Esophagus mucosa (tissue), 1 donor: ENCODE measurements around the gene PHYHIPL. TPM values are rescaled to one million over a fixed set of nuclear protein-coding genes. Genes with fewer than 3 reads are reported as not detected.

Source experiments
- ATAC-seq: fragments of 200-7000 bp; cut with Tn5 transposase; one replicate; pipeline ENCODE4 v1.9.1; 2020
- total RNA-seq: library from RNA; stranded (reverse); gene quantifications from one replicate; pipeline ENCODE4 v1.2.4, GENCODE V29; 2023
- donor health status: DM: yes; HTN: yes; CAD: no.

PHYHIPL gene
- not detected for total RNA-seq

GRCh38 chr10:59176241-59177030 is at the start of gene PHYHIPL:
Gene PHYHIPL, plus strand, starts transcription at chr10:59176643. Its CDS starts 211 bp downstream, at chr10:59176854.
- ATAC-seq: no peak

- ATAC-seq: no peak
Observed at GRCh38 chr10:59126991-59127390, 49.5 kb upstream of the PHYHIPL start.

DNA sequence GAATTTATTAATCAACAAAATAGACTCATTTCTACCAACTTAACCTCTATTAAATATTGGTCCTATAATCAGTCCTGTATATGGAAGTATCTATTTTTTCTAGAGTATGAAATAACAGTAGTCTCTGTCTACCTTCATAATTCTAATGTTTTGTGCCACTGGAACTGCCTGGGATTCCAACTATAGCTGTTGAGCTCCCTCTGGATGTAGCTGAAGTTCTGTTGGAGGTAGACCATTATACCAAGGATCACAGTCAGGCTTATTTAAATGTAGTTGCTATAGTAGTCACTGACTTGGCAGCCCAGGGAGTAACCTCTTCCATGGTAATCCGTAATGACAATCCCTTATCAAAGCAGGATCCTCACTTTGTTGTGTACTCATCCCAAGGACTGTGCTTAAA is 48.5 kb upstream of the PHYHIPL start:
- no peak for ATAC-seq

DNA sequence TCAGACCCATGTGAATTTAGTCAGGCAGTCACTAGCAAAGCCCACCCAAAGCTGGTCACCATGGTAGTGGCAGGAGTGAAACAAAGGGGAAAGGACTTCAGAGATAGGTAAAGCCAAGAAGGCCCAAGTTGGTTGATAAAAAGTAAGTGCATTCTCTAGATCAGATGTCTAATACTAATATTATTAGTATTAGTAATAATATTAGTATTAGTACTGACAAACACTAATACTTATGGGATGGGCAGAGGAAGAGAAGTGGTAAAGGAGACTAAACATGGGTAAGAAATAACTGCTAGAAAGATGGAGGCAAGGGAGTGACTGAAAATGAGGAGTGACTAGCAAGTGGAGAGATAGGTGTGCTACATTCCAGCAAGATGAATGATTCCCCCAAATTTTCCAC is 46.6 kb upstream of the PHYHIPL start:
- no peak for ATAC-seq

- no peak for ATAC-seq
Observed at GRCh38 chr10:59131666-59132065, 44.8 kb upstream of the PHYHIPL start.

DNA sequence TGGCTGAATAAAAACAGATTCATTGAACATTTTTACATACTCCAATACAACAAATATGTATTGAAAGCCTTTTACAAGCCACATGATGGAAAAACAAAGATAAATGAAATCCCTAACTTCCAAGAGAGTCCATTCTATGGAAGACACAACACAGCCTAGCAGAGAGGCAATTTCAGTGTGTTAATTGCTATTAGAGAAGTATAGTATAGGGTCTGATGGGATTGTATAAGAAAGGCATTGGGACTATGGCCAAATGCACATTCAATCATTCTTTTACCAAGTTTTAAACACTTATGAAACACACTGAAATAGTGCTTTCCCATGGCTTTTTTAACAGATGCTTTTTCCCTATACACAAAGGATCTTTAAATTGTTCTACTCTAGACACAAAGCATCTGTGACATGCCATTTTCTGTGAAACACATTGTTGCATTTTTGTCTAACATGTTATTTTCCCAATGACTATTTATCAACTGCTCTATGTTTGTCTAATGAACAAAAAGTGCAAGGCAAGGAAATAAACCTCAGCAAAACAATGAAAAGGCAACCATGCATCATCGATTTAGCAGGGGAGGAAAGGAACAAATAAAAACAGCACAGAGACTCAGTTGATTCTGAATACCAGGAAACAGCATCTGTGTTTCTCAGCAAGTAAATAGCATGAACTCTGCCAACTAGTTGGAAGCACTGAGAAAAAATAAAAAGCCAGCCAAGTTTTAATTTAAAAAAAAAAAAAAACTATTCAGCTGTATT is 42.4 kb upstream of the PHYHIPL start:
- ATAC-seq: no peak

- ATAC-seq: no peak
Observed at GRCh38 chr10:59134785-59135184, 41.7 kb upstream of the PHYHIPL start.

- ATAC-seq: no peak
Observed at GRCh38 chr10:59135275-59135674, 41.2 kb upstream of the PHYHIPL start.

DNA sequence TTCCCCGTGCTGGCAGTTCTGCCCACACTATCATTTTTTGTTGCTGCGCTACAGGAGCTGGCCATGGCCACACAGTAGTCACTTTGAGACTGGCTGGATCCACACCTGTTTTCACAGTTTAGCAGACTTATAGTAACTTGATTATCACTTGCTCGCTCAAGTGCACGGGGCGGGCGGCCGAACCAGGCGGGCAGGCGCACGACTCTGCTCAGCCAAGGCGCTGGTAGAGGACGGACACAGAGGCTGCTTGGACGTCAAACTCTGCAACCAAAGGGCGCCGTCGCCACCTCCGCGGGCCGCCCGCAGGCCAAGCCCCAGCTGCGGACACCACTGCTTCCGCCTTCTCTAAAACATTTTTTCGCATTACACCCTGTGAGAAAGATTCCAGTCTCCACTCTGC is 38.4 kb upstream of the PHYHIPL start:
- no peak for ATAC-seq

DNA sequence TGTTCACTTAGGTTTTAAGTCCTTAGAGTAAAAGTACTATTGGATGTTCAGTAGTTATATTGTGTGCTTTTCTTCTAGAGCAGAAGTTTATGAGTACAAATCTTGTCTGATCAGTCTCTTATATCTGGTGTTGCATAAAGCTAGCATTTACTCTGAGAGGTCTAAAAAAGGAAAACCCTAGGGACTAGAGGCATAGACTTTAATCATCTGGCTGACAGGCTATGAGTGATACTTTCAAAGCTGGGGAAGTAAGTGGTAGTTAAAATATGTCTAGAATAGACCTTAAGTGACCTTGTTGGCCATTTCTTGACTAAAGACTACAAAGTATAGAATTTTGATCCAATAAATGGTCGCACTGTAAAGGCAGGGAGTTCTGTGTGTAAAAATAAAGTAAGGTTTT is 32.9 kb upstream of the PHYHIPL start:
- no peak for ATAC-seq

DNA sequence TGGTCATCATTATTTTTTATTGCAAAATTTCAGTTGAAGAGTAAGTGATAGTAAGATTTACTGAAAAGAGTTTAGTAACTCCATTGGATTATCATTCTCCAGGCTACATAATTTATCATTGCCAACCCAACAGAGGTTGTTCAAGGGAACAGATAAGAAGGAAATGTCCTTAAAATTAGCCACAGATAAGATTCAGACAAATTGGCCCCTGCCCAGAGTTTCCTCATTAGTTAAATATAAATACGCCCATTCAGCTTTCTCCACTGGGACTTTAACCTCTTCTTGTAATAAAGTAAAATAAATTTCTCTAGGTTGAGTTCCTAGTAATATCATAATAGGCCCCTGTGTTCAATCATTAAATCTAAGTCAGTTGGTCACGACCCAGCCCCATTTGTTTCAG is 27.7 kb upstream of the PHYHIPL start:
- no peak for ATAC-seq

DNA sequence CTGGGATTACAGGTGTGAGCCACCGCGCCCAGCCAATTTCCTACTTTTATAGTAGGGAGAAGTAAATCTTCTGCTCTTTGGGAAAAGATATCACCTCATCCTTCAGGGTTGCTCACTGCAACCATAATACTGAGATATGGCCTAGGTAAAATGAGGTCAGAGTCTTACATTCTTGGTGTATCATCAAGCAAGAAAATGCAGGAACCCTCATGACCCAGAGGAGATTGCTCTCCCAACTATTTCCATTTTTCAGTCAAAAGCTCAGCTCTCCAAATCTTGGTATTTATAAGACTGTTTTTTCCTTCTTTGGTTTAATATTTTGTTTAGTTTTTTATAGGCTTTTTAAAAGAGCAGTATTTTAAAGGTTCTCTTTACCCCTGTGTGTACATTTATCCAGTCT is 20.9 kb upstream of the PHYHIPL start:
- ATAC-seq: no peak

GRCh38 chr10:59167512-59167911 is 8.9 kb upstream of the PHYHIPL start:
- no peak for ATAC-seq

- no peak for ATAC-seq
Observed at GRCh38 chr10:59172567-59172966, 3.9 kb upstream of the PHYHIPL start.

GRCh38 chr10:59173414-59173813 is 3.0 kb upstream of the PHYHIPL start:
- ATAC-seq: peak; percentile 74

DNA sequence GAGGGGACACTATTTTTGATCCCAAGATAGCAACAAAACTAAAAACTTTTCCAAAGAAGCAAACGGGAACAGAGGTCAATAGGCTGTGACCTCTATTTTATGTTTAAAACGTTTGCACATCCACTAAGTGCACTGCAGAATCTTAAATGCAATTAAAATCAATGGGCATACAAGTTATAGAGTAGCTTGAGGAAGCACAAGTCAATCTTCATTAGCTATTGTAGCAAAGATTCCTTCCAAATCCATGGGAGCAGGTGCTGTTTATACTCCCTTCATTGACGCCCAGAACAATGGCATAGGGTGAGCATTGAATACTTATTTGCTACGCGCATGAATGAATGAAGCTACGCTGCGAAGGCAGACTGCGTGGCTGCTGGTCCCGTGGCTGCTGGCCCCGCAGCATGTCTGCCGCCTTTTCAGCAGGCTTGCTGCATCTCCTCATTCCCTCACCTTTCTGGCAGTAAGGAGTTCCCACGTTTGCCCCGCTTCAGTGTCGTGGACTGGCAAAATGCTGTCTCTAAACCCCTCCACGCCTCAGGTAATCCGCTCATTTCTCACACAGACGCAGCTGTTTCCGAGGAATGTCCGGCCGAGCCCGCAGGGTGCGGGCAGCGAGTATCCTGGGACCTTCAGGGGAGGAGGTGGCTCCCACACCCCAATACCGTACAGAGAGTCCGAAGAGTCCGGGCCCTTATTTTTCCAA is 754 bp upstream of the PHYHIPL start:
- no peak for ATAC-seq

- ATAC-seq: peak; percentile 54
Observed at GRCh38 chr10:59177031-59177797, 771 bp downstream of the PHYHIPL start.

DNA sequence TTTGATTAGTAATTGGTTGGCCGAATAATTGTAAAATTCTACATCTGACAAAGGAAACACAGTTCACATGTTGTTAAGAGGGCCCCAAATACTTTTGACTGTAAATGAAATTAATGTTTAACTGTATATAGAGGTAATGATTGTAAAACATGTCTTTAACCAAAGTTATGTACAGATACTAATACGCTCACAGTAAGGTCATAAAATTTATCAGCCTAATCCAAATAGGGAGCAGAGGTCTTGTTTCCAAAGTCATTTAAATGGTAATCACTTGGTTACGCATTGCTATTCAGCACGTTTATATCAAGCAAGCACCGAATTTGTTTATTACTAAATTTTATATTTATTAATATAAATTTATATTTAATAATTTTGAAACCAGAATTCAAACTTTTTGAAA is 1.4 kb downstream of the PHYHIPL start:
- no peak for ATAC-seq

DNA sequence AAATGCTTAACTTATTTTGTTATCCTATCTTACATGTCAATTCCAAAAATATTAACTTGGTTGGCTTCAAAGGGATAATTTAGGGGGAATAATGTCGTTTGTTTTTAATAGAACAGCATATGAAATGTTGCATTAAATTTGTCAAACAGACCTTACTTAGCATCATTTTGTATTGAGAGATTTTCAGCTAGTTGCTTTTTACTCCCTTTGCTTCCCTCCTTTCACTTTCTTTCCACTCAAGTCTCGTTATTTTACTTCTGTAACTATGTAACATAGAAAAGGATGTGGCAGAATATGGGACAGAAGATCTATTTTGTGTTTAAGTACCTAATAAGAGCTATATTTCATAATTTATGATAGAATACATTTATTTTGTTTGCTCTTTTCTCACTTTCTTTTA is 2.6 kb downstream of the PHYHIPL start:
- no peak for ATAC-seq

DNA sequence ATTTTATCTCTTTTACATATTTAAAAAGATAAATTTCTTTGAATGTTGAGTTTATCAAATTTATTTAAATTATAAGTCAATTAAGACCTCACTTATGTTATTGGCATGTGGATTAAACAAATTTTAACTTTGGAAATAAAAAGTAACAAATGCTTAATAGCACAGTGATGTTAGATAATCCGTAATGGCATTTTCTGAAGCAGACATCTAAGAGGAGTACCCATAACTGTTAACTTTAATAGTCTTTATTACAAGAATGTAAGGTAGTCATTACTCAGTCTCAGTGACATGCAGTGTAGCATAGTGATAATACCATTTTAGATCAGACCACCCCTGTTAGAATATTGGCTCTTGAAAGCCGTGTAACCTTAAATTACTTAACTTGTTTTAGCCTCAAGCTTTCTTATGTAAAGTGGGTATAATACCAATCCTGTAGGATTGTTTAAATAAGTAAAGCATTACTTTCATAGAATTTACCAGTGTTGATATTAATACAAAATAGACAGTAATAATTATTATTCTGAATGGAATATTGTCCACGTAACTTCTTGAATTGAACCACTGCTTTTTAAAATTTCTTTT is 4.3 kb downstream of the PHYHIPL start:
- ATAC-seq: no peak

GRCh38 chr10:59181668-59182067 is 5.2 kb downstream of the PHYHIPL start:
- no peak for ATAC-seq

GRCh38 chr10:59190332-59190731 is 13.9 kb downstream of the PHYHIPL start:
- no peak for ATAC-seq
